ENCODE data around the gene FGF10. TPM values are rescaled to one million over a fixed set of nuclear protein-coding genes. Genes with fewer than 3 reads are reported as not detected.

Gene FGF10
- total and polyA plus RNA-seq, 2 donors from 2014 or later = 0.19 to 6.3 TPM

DNA sequence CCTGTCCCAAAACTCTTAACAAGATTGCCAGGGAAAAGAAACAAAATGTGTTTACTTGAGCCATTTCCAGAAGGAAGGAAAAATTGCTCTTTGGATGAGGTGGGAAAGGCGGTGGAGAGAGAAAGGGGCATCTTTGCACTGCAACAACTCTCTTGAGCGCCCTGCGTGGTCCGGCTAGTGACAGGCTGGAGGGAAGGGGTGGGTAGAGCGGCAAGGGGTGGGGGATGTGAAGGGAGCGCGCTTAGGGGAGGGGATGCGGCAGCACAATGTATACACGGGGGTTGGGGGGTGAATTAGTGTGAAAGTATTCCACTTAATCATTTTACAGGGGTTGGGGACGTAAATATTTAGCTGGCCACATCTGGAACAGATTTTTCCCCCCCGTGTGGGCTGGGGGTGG lies 1.3 kb downstream of the FGF10 start:
- Histone ChIP-seq H3K4me1 (ENCODE audit: control insufficient read depth in 2 of 3, insufficient read depth in 2 of 3, low read depth in 1 of 3, low read length in 3 of 3) (peaks cover 0 to 5% (median 3%) of the 10 kb centered on the region in 3 donors), H3K27me3 (ENCODE audit: control insufficient read depth, insufficient read depth, low read length) (peaks cover 4% of the 10 kb centered on the region), H3K4me3 (ENCODE audit: low read length in 3 of 3) (peak overlapping the region in 2 of 3 donors; percentile 59 to 81), H3K9ac (ENCODE audit: low read length in 3 of 3) (peak overlapping the region in 1 of 3 donors; percentile 76), H3K36me3 (ENCODE audit: control insufficient read depth in 2 of 3, insufficient read depth in 3 of 3, low read length in 3 of 3) (no peaks in the 10 kb centered on the region), H3K27ac (ENCODE audit: low read depth in 2 of 2, low read length in 2 of 2) (no peak overlapping the region), H3K9me3 (ENCODE audit: control insufficient read depth in 2 of 3, insufficient read depth in 1 of 3, low read length in 3 of 3) (no peaks in the 10 kb centered on the region)
- intact Hi-C loops (cut with DNase I) = no loop called here
- DNase-seq (peak; percentile 35 to 74 (median 62)), FAIRE-seq (no peak)
- no peak for TF ChIP-seq CTCF (IDR thresholded peaks at IDR 0.05; ENCODE audit: borderline replicate concordance, extremely low read depth, insufficient read depth)

DNA sequence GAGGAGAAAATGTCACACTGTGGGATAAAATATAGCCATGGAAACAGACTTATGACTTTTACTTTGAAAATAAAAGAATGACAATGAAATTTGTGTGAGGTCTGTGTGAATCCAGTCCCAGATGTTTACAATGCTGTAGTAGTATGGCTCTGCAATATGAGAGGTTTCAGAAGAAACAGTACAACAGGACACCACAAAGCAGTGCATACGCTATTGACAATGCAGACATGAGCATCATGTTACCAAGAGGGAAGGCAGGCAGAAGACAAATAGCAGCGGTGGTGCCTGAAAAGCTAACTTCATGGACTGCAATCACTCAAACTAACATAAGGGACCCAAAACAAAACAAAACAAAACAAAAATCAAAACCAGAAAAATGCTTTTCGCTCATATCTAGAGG lies 1.8 kb downstream of the FGF10 start:
- FAIRE-seq (no peak), DNase-seq (peak in 4 of 5 donors; percentile 26 to 63 (median 48))
- TF ChIP-seq CTCF (IDR thresholded peaks at IDR 0.05; ENCODE audit: borderline replicate concordance, extremely low read depth, insufficient read depth) = no peak
- peak overlapping the region in 1 of 3 donors; percentile 14 for H3K9ac ChIP-seq (ENCODE audit: low read length in 3 of 3)
- H3K27ac ChIP-seq (ENCODE audit: low read depth in 2 of 2, low read length in 2 of 2) = no peak overlapping the region
- intact Hi-C loops (cut with DNase I) = no loop called here
- peak overlapping the region in 1 of 3 donors; percentile 81 for H3K4me3 ChIP-seq (ENCODE audit: low read length in 3 of 3)
- peaks cover 0 to 5% (median 3%) of the 10 kb centered on the region in 3 donors for H3K4me1 ChIP-seq (ENCODE audit: control insufficient read depth in 2 of 3, insufficient read depth in 2 of 3, low read depth in 1 of 3, low read length in 3 of 3)
- no peaks in the 10 kb centered on the region for H3K36me3 ChIP-seq (ENCODE audit: control insufficient read depth in 2 of 3, insufficient read depth in 3 of 3, low read length in 3 of 3)
- H3K9me3 ChIP-seq (ENCODE audit: control insufficient read depth in 2 of 3, insufficient read depth in 1 of 3, low read length in 3 of 3) = no peaks in the 10 kb centered on the region
- peaks cover 4% of the 10 kb centered on the region for H3K27me3 ChIP-seq (ENCODE audit: control insufficient read depth, insufficient read depth, low read length)

DNA sequence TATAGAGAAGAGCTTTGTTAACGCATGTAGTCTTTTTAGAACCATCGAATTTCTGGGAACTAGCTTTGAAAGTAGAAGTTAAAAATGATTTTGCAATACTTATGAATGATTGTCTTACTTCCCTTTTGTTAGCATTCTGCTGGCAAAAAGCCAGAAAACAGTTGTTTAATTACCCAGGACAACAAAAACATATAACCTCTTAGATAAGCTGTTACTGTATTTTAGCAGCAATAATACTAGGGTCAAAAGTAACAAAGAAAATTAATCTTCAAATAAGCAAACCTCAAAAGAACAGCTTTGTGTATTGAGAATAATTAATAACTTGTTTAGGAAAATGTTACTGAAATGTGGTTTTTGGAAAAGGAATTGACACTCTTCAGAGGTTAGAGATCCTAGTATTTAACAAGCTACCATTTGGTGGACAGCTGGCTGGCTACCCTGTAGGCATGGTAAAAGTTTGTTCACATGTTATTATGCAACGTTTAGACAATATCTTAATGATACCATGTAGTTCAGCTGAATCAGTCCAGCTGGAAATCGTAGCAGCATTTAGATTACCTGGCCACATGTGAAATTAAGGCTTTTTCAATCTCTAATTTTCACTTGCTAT lies 3.8 kb downstream of the FGF10 start:
- H3K27ac ChIP-seq (ENCODE audit: low read depth in 2 of 2, low read length in 2 of 2) = no peak overlapping the region

More for the DNA sequence above, 3.8 kb downstream of the FGF10 start:
- no peak for TF ChIP-seq CTCF (IDR thresholded peaks at IDR 0.05; ENCODE audit: borderline replicate concordance, extremely low read depth, insufficient read depth)
- intact Hi-C loops (cut with DNase I) = no loop called here
- H3K9ac ChIP-seq (ENCODE audit: low read length in 3 of 3) = no peak overlapping the region
- FAIRE-seq (no peak), DNase-seq (peak in 2 of 5 donors; percentile 53 to 56)
- H3K27me3 ChIP-seq (ENCODE audit: control insufficient read depth, insufficient read depth, low read length) = no peaks in the 10 kb centered on the region
- H3K9me3 ChIP-seq (ENCODE audit: control insufficient read depth in 2 of 3, insufficient read depth in 1 of 3, low read length in 3 of 3) = no peaks in the 10 kb centered on the region
- H3K36me3 ChIP-seq (ENCODE audit: control insufficient read depth in 2 of 3, insufficient read depth in 3 of 3, low read length in 3 of 3) = no peaks in the 10 kb centered on the region
- H3K4me3 ChIP-seq (ENCODE audit: low read length in 3 of 3) = no peak overlapping the region
- peaks cover 0 to 5% (median 3%) of the 10 kb centered on the region in 3 donors for H3K4me1 ChIP-seq (ENCODE audit: control insufficient read depth in 2 of 3, insufficient read depth in 2 of 3, low read depth in 1 of 3, low read length in 3 of 3)
